G401.6 (cell line): ENCODE data around the gene KDELR3.

Experiments used
- FAIRE-seq: peaks from 2 replicates; lab custom pipeline; 2012; peaks lifted over from hg19 to GRCh38; lab: Jason Lieb, UNC

KDELR3 gene

DNA sequence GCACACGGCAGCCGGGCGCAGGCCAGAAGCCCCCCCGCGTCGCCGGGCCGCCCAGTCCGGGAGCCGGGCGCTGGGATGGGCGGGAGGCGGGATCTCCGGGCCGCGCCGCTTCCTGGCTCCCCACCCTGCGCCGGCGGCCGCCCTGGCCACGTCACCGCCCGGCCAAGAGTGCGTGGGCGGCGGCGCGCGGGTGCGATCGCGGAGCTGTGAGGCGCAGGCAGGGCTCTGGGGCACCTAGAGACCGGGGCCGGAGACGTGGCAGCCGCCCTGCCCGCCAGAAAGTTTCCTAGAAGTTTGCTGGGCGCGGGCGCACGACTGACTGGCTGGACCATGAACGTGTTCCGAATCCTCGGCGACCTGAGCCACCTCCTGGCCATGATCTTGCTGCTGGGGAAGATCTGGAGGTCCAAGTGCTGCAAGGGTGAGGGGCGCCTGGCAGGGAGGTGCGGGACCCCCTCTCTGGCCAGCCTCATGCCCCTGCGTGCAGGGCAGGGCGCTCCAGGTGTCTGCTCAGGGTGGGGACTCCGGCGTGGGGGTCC lies at the start of gene KDELR3:
Gene KDELR3, plus strand, starts transcription at position 193 of the 539 bp plus-strand sequence. Its CDS starts 138 bp downstream, at position 331.
- no peak for FAIRE-seq

DNA sequence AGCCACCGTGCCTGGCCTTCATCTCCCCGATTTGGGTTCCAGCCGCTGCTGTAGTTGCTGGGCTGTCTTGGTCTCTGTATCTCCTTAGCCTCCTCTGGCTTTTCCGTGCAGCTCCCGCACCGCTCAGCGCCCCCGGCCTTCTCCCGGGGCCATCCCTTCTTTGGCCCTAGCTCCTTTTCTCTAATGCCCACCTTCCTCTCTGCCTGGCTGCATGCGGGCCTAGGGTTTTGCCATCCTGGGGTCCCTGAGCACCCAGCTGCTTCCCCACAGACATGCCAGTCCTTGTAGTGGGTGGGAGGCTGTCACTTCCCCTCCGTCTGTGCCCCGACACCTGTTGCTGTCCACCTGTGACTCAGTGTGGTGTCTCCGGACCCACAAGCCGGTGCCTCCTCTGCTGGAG lies 49.3 kb upstream of the KDELR3 start:
- no peak for FAIRE-seq

GRCh38 chr22:38419121-38419857 lies 48.6 kb upstream of the KDELR3 start:
- FAIRE-seq: no peak

GRCh38 chr22:38419858-38420160 lies 48.1 kb upstream of the KDELR3 start:
- no peak for FAIRE-seq

- no peak for FAIRE-seq
These were observed 47.2 kb upstream of the KDELR3 start for GRCh38 chr22:38420734-38421133.

DNA sequence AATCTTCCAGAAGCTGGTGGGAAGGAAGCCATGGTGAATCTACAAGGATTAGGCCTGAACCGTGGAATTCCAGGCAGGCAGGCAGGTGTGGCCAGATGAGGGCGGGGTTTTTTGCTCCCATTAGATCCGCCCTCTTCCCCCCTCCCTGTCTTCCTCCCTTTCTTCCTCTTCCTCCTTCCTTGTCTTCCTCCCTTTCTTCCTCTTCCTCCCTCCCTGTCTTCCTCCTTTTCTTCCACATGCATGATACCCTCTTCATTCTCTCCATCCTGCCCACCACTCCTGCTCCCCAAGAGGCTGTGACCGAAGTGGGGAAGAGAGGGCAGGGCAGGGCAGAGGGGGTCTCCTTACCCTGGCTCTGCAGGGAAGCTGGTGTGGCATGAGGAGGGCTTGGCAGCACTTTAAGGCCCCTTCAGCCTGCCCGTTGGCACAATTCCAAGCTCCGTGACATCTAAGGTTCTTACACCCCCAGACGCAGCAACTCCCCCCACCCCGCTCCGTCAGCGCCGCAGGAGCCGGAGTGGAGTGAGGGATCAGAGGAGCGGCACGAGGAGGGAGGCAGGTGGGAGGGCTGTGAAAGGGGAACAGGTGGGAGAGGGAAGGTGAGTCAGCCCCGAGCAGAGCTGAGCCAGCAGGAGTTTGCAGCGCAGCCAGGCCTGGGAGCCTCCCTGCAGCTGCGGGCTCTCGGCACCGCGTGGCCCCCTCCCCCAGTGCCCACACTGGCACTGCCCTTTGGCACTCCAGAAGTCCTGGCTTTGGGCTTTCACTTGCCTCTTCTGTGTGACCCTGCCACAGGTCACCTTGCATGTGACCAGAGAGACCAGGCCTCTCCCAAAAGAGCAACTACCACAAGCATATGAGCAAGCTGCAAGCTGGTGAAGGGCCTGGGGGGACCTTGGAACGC lies 45.0 kb upstream of the KDELR3 start:
- FAIRE-seq: no peak

GRCh38 chr22:38423512-38424503 lies 44.1 kb upstream of the KDELR3 start:
- no peak for FAIRE-seq

- no peak for FAIRE-seq
These were observed 43.3 kb upstream of the KDELR3 start for GRCh38 chr22:38424525-38425080.

GRCh38 chr22:38426628-38427027 lies 41.3 kb upstream of the KDELR3 start:
- no peak for FAIRE-seq

DNA sequence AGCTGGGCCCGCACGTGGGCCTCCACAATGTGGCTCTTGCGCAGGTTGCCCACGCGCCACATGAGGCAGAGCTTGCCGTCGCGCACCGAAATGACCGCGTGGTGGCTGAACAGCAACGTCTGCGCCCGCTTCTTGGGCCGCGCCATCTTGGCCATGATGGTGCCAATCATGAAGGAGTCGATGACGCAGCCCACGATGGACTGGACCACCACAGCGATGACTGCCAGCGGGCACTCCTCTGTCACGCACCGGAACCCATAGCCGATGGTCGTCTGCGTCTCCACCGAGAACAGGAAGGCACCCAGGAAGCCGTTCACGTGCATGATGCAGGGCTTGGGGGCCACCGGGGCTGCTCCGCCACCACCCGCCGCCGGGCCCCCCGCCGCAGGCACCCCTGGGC lies 40.4 kb upstream of the KDELR3 start:
- FAIRE-seq: no peak

DNA sequence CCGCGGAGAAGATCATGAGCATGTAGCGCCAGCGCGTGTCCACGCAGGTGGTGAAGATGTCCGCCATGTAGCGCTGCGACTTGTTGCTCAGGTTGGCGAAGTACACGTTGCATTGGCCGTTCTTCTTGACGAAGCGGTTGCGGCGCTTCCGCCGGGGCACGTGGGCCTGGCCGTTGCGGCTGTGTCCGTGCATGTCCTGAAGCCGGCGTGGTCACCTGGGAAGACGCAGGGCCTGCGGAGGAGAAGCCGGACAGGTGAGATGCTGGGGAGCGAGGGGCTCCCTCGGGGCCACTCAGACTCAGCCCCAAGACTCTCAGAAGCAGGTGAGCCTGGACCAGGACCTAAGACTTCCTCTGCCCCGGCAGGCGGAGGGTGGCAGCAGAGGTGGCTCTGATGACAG lies 40.0 kb upstream of the KDELR3 start:
- no peak for FAIRE-seq

GRCh38 chr22:38428714-38429113 lies 39.2 kb upstream of the KDELR3 start:
- FAIRE-seq: no peak

GRCh38 chr22:38429499-38430068 lies 38.3 kb upstream of the KDELR3 start:
- FAIRE-seq: no peak

DNA sequence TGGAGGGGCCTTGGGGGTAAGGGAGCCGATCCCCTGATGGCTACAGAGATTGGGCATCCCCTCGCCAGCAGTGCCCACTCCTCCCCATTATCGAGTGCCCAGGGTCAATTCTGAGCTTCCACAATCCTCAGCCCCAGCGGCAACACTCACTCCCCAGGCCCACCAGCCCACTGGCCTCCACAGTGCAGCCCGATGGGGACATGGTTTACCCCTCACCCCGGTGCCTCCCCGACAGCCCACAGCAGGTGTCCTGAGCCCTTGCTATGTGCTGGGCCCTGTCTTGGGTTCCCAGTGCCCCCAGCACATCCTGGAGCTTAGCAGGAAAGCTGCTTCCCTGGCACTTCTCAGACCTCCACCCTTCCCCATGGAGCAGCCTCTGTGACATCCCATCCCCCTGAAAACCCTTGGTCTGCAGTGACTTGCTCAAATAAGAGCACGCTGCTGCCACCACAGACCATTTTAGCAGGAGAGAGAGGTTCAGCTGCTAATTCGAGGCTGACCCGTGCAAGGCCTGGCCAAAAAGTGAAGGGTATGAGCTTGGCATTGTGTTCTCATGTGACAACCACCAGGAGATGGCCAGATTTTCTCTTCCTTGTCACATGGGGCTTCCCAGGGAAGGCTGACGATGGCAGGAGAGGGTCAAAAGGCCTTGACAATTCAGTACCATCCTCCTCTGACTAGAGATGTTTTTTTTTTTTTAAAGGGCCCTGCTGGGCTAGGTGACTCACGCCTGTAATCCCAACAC lies 36.5 kb upstream of the KDELR3 start:
- FAIRE-seq: no peak

DNA sequence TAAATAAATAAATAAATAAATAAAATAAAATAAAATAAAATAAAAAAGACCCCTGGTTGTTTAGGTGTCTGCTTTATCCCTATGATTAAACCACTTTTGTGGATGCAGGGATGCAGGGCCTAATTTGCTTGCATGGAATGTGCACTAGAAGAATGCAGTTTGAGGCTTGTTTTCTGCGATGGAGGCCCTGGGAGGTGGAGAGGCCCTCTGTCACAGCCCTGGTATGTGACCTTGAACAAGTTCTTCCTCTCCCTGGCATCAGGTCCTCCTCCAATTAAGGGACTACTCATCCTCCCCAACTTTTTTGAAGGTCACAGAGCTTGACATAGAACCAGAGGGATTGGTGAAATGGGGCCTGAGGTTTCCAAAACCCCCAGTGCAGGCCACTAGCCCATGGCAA lies 35.6 kb upstream of the KDELR3 start:
- no peak for FAIRE-seq

DNA sequence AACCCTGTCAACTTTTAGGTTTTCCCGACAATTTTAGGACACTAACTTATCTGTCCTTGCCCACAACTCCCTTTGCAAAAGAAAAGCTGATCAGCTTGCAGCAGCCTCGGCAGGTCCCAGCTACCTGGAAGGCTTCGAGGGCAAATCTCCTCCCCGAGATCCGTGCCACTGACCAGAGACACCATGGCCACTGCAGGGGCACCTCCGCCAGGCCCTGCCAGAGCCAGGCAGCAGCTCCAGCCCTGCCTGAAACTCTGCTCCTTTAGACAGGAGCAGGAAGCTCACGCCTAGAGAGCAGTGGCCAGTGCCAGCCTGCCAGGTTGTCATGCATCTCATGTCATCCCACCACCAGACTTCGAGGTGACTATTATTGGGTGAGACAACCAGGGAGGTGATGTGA lies 34.0 kb upstream of the KDELR3 start:
- FAIRE-seq: no peak

DNA sequence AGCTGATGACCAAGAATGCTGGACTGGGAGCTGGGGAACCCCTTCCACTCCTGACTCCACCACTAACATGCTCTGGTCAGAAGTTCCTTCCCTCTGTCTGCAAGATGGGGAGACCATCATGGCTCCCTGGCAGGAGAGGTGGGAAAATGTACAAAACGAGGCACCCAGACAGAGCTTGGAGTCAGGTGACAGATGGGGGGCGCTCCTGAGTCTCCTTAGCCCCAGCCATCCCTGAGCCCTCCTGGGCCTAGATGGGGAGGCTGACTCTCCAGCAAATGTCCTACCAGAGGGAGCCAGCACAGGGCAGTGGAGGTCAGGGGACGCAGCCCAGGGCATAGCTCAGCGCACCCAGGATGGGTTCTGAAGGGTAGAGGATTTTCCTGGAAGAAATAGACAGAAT lies 32.9 kb upstream of the KDELR3 start:
- FAIRE-seq: no peak

GRCh38 chr22:38435965-38436364 lies 31.9 kb upstream of the KDELR3 start:
- FAIRE-seq: no peak

DNA sequence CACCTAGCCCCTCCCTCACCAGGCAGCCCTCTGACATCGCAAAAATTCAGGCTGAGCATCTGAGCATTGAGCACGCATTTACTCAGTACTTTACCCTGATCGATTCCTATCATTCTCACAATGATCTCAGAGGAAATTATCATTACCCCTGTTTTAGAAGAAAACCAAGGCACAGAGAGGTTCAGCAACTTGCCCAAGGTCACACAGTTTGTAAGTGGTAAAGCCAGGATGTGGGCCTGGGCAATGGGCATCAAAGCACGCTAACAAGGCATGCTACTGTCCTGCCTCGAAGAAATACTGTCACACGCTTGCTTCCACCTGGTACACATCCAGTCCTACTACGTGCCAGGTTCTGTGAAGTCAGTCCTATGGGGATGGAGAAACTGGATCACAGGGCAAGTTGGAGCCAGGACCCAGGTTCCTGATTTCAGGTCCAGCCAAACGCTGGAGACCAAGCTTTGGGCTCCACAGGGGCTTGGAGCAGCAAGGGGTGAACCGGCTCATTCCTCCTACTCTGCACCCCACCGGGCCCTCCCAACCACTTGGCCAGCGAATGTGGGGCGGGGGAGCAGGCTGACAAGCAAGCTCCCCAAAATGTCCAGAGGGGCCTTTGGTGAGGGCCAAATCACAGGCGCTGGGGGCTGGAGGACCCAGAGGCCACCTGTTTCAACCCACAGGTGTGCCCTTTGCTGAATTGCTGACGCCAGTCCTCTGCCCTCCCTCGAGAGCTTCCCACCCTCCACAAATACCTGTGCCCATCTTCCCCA lies 31.1 kb upstream of the KDELR3 start:
- FAIRE-seq: no peak

- FAIRE-seq: no peak
These were observed 30.5 kb upstream of the KDELR3 start for GRCh38 chr22:38437416-38437815.
